PFSK-1 (cell line): Measurements from ENCODE around the gene INHBB.

Experiments used
- FOXP2 ChIP-seq: optimal IDR thresholded peaks from 2 replicates; pipeline ENCODE3; 2011; ENCODE audit warnings: borderline replicate concordance, control low read depth, inconsistent platforms; ENCODE audit not compliant: insufficient read depth; ENCODE audit errors: extremely low read length, extremely low read depth
- REST ChIP-seq, 2 experiments: IDR thresholded peaks; 2 replicates each; pipeline versions ENCODE4 v1.6.1 to v1.8.0; 2011 to 2012; ENCODE audit warnings: low read depth in 2 of 2, low read length in 2 of 2, control low read depth in 1 of 2, inconsistent platforms in 1 of 2, mild to moderate bottlenecking in 1 of 2, moderate library complexity in 1 of 2; ENCODE audit not compliant: insufficient read depth in 1 of 2
- SIN3A ChIP-seq: IDR thresholded peaks from 2 replicates; pipeline ENCODE4 v1.6.1; 2012; ENCODE audit warnings: mild to moderate bottlenecking, low read length, moderate library complexity, borderline replicate concordance; ENCODE audit not compliant: insufficient read depth
- TAF1 ChIP-seq: IDR thresholded peaks from 2 replicates; pipeline ENCODE4 v1.6.1; 2012; ENCODE audit warnings: low read length, control low read depth, borderline replicate concordance; ENCODE audit not compliant: insufficient read depth

GRCh38 chr2:120376679-120377640, 31.0 kb downstream of the INHBB start:
- TF ChIP-seq TAF1 (no peak), SIN3A (no peak), REST (IDR thresholded peaks at IDR 0.05; ENCODE audit: insufficient read depth in 1 of 2, low read depth in 2 of 2, low read length in 2 of 2) (no peak), FOXP2 (no peak)
